ENCODE measurements around the gene FRMD5.

- TF ChIP-seq KDM1A (IDR thresholded peaks at IDR 0.05; ENCODE audit: low read depth) (no peak), HMGXB4 (CRISPR knock-in tag; IDR thresholded peaks at IDR 0.05; ENCODE audit: borderline replicate concordance) (no peak), SREBF2 (IDR thresholded peaks at IDR 0.05) (no peak), EP300 (IDR thresholded peaks at IDR 0.05) (no peak), CTCF (IDR thresholded peaks at IDR 0.05) (no peak), REST (IDR thresholded peaks at IDR 0.05) (no peak), RAD21 (conservative IDR thresholded peaks at IDR 0.05 in 1 of 2, IDR thresholded peaks at IDR 0.05 in 1 of 2) (no peak), PBX3 (IDR thresholded peaks at IDR 0.05) (no peak), NR3C1 (IDR thresholded peaks at IDR 0.05) (no peak)
Measured at GRCh38 chr15:44075535-44075934, 119.5 kb downstream of the FRMD5 start.
